Fibroblast of skin of scalp (primary cell): ENCODE measurements around the gene RAI14. TPM values are rescaled to one million over a fixed set of nuclear protein-coding genes. Genes with fewer than 3 reads are reported as not detected.

ENCODE experiments used
- DNase-seq: peaks from one replicate; pipeline ENCODE4 v3.0.0-alpha.2; 2013
- polyA plus RNA-seq, 2 experiments: library from polyadenylated mRNA; unstranded; fragments of 120-200 nt; gene quantifications; one replicate each; pipeline ENCODE4 v1.2.1, GENCODE V29; 2013; ENCODE audit not compliant: insufficient read length in 2 of 2

Gene RAI14
- 122 TPM for polyA plus RNA-seq (2013, experiment 1 of 2; ENCODE audit: insufficient read length)
- 141 TPM for polyA plus RNA-seq (2013, experiment 2 of 2; ENCODE audit: insufficient read length)

GRCh38 chr5:34656001-34656699 is at the start of gene RAI14:
Gene RAI14 (plus strand): TSS chr5:34656328. CDS start chr5:34686920, 30,592 bp downstream.
- DNase-seq: peak; percentile 90

GRCh38 chr5:34608368-34608767 is 47.8 kb upstream of the RAI14 start:
- no peak for DNase-seq

- DNase-seq: peak; percentile 97
Observed at GRCh38 chr5:34608859-34609648, 47.1 kb upstream of the RAI14 start.

GRCh38 chr5:34609951-34610441 is 46.1 kb upstream of the RAI14 start:
- peak; percentile 76 for DNase-seq

- no peak for DNase-seq
Observed at GRCh38 chr5:34610546-34610945, 45.6 kb upstream of the RAI14 start.

GRCh38 chr5:34611464-34612415 is 44.4 kb upstream of the RAI14 start:
- no peak for DNase-seq

- no peak for DNase-seq
Observed at GRCh38 chr5:34616651-34617050, 39.5 kb upstream of the RAI14 start.

GRCh38 chr5:34618371-34619065 is 37.6 kb upstream of the RAI14 start:
- no peak for DNase-seq

- no peak for DNase-seq
Observed at GRCh38 chr5:34620185-34620584, 35.9 kb upstream of the RAI14 start.

- DNase-seq: peak; percentile 70
Observed at GRCh38 chr5:34621277-34622097, 34.6 kb upstream of the RAI14 start.

- peak; percentile 64 for DNase-seq
Observed at GRCh38 chr5:34622098-34622400, 34.1 kb upstream of the RAI14 start.

GRCh38 chr5:34624691-34625090 is 31.4 kb upstream of the RAI14 start:
- DNase-seq: no peak

- DNase-seq: peak; percentile 73
Observed at GRCh38 chr5:34625246-34625645, 30.9 kb upstream of the RAI14 start.

- peak; percentile 64 for DNase-seq
Observed at GRCh38 chr5:34626036-34626435, 30.1 kb upstream of the RAI14 start.

GRCh38 chr5:34626751-34627150 is 29.4 kb upstream of the RAI14 start:
- no peak for DNase-seq

- DNase-seq: peak; percentile 79
Observed at GRCh38 chr5:34627794-34628193, 28.3 kb upstream of the RAI14 start.

- DNase-seq: no peak
Observed at GRCh38 chr5:34628373-34628772, 27.8 kb upstream of the RAI14 start.

- no peak for DNase-seq
Observed at GRCh38 chr5:34630596-34630995, 25.5 kb upstream of the RAI14 start.

- peak; percentile 47 for DNase-seq
Observed at GRCh38 chr5:34632807-34633422, 23.2 kb upstream of the RAI14 start.

GRCh38 chr5:34639852-34640626 is 16.1 kb upstream of the RAI14 start:
- DNase-seq: peak; percentile 96
